ENCODE data around the gene CALM1.

The CALM1 gene

DNA sequence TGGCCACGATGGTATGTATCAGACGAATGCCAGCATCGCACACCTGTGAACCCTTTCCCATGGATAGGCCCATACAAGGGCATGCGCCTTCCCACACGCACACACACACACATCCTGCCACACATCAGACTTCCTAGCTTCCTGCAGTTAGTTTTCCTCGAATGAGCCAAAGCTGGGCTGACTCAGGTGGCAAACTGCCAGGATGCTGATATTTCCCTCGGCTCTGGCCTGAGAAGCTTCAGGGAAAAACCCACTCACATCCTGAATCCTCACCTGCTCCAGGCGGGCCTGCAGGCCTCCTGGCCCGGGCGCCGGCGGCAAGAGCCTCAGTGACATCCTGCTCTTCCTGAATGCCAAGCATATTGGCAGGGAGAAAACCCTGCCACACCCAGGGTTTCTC, 22.4 kb downstream of the CALM1 start (continued):
- no peak for TF ChIP-seq ZNF138 (tag by site-specific recombination; IDR thresholded peaks at IDR 0.05; ENCODE audit: borderline replicate concordance)
- no peak for TF ChIP-seq SCRT1 (tag by site-specific recombination; IDR thresholded peaks at IDR 0.05; ENCODE audit: borderline replicate concordance)
- TF ChIP-seq SP7 (tag by site-specific recombination; IDR thresholded peaks at IDR 0.05), result peak; percentile 54; the same call in 1 of the 2 replicates
- TF ChIP-seq, protein P1, sequence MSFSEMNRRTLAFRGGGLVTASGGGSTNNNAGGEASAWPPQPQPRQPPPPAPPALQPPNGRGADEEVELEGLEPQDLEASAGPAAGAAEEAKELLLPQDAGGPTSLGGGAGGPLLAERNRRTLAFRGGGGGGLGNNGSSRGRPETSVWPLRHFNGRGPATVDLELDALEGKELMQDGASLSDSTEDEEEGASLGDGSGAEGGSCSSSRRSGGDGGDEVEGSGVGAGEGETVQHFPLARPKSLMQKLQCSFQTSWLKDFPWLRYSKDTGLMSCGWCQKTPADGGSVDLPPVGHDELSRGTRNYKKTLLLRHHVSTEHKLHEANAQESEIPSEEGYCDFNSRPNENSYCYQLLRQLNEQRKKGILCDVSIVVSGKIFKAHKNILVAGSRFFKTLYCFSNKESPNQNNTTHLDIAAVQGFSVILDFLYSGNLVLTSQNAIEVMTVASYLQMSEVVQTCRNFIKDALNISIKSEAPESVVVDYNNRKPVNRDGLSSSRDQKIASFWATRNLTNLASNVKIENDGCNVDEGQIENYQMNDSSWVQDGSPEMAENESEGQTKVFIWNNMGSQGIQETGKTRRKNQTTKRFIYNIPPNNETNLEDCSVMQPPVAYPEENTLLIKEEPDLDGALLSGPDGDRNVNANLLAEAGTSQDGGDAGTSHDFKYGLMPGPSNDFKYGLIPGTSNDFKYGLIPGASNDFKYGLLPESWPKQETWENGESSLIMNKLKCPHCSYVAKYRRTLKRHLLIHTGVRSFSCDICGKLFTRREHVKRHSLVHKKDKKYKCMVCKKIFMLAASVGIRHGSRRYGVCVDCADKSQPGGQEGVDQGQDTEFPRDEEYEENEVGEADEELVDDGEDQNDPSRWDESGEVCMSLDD (tag by site-specific recombination; IDR thresholded peaks at IDR 0.05), result peak; percentile 41; the same call in 1 of the 2 replicates
- TF ChIP-seq ZIC2 (tag by site-specific recombination; IDR thresholded peaks at IDR 0.05), result peak; percentile 19; the same call in 1 of the 2 replicates
- TF ChIP-seq ZNF302 (tag by site-specific recombination; IDR thresholded peaks at IDR 0.05; ENCODE audit: low read depth), result no peak
- TF ChIP-seq, protein P2, sequence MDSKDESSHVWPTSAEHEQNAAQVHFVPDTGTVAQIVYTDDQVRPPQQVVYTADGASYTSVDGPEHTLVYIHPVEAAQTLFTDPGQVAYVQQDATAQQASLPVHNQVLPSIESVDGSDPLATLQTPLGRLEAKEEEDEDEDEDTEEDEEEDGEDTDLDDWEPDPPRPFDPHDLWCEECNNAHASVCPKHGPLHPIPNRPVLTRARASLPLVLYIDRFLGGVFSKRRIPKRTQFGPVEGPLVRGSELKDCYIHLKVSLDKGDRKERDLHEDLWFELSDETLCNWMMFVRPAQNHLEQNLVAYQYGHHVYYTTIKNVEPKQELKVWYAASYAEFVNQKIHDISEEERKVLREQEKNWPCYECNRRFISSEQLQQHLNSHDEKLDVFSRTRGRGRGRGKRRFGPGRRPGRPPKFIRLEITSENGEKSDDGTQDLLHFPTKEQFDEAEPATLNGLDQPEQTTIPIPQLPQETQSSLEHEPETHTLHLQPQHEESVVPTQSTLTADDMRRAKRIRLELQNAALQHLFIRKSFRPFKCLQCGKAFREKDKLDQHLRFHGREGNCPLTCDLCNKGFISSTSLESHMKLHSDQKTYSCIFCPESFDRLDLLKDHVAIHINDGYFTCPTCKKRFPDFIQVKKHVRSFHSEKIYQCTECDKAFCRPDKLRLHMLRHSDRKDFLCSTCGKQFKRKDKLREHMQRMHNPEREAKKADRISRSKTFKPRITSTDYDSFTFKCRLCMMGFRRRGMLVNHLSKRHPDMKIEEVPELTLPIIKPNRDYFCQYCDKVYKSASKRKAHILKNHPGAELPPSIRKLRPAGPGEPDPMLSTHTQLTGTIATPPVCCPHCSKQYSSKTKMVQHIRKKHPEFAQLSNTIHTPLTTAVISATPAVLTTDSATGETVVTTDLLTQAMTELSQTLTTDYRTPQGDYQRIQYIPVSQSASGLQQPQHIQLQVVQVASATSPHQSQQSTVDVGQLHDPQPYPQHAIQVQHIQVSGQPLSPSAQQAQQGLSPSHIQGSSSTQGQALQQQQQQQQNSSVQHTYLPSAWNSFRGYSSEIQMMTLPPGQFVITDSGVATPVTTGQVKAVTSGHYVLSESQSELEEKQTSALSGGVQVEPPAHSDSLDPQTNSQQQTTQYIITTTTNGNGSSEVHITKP (tag by site-specific recombination; IDR thresholded peaks at IDR 0.05), result peak; percentile 79

- no peak overlapping the region for H3K27ac ChIP-seq (ENCODE audit: extremely low read depth, low read depth, low read length)
- no peaks in the 10 kb centered on the region; the same call in 1 of the 2 replicates for H3K9me3 ChIP-seq (ENCODE audit: control insufficient read depth, insufficient read depth, low read depth, low read length)
- POLR2A ChIA-PET, result no interaction called here
- no peaks in the 10 kb centered on the region for H3K36me3 ChIP-seq (ENCODE audit: control insufficient read depth in 2 of 2, insufficient read depth in 1 of 2, low read length in 2 of 2)
- CTCF ChIA-PET, result no interaction called here
- H3K4me3 ChIP-seq (ENCODE audit: low read depth, low read length), result no peak overlapping the region
- H3K4me1 ChIP-seq (ENCODE audit: control insufficient read depth, insufficient read depth, low read length), result peaks cover 8% of the 10 kb centered on the region
- TF ChIP-seq ZNF560 (tag by site-specific recombination; IDR thresholded peaks at IDR 0.05; ENCODE audit: borderline replicate concordance), result no peak
- TF ChIP-seq ZNF792 (tag by site-specific recombination; IDR thresholded peaks at IDR 0.05), result no peak
- no peak for TF ChIP-seq ZNF155 (tag by site-specific recombination; IDR thresholded peaks at IDR 0.05)
- TF ChIP-seq ZNF658 (tag by site-specific recombination; IDR thresholded peaks at IDR 0.05), result no peak
- TF ChIP-seq, protein P3, sequence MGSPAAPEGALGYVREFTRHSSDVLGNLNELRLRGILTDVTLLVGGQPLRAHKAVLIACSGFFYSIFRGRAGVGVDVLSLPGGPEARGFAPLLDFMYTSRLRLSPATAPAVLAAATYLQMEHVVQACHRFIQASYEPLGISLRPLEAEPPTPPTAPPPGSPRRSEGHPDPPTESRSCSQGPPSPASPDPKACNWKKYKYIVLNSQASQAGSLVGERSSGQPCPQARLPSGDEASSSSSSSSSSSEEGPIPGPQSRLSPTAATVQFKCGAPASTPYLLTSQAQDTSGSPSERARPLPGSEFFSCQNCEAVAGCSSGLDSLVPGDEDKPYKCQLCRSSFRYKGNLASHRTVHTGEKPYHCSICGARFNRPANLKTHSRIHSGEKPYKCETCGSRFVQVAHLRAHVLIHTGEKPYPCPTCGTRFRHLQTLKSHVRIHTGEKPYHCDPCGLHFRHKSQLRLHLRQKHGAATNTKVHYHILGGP (tag by site-specific recombination; IDR thresholded peaks at IDR 0.05), result no peak
- TF ChIP-seq PRDM6 (tag by site-specific recombination; IDR thresholded peaks at IDR 0.05), result no peak
- TF ChIP-seq ZNF521 (tag by site-specific recombination; IDR thresholded peaks at IDR 0.05), result no peak
- TF ChIP-seq HOXA7 (CRISPR knock-in tag; IDR thresholded peaks at IDR 0.05; ENCODE audit: borderline replicate concordance), result no peak
- TF ChIP-seq ZNF529 (tag by site-specific recombination; IDR thresholded peaks at IDR 0.05; ENCODE audit: insufficient replicate concordance), result no peak
- no peak for TF ChIP-seq SP7 (tag by site-specific recombination; IDR thresholded peaks at IDR 0.05)
- no peak for TF ChIP-seq YY2 (tag by site-specific recombination; IDR thresholded peaks at IDR 0.05)
- no peak for TF ChIP-seq ZNF561 (tag by site-specific recombination; IDR thresholded peaks at IDR 0.05; ENCODE audit: borderline replicate concordance)
- TF ChIP-seq PRDM4 (tag by site-specific recombination; IDR thresholded peaks at IDR 0.05), result no peak
- TF ChIP-seq ZNF677 (tag by site-specific recombination; IDR thresholded peaks at IDR 0.05), result no peak
- no peak for TF ChIP-seq ZNF112 (tag by site-specific recombination; IDR thresholded peaks at IDR 0.05)
- no peak for TF ChIP-seq ZNF239 (tag by site-specific recombination; IDR thresholded peaks at IDR 0.05)
- TF ChIP-seq, protein P4, sequence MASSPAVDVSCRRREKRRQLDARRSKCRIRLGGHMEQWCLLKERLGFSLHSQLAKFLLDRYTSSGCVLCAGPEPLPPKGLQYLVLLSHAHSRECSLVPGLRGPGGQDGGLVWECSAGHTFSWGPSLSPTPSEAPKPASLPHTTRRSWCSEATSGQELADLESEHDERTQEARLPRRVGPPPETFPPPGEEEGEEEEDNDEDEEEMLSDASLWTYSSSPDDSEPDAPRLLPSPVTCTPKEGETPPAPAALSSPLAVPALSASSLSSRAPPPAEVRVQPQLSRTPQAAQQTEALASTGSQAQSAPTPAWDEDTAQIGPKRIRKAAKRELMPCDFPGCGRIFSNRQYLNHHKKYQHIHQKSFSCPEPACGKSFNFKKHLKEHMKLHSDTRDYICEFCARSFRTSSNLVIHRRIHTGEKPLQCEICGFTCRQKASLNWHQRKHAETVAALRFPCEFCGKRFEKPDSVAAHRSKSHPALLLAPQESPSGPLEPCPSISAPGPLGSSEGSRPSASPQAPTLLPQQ (tag by site-specific recombination; IDR thresholded peaks at IDR 0.05), result no peak
Measured at GRCh38 chr14:90421001-90421631, 24.3 kb downstream of the CALM1 start.

Measured in HEK293 (cell line).